CD4-positive, alpha-beta T cell treated with Interleukin-6 for 4 hours (primary cell): ENCODE measurements around the gene TMC2.

Source experiments
- DNase-seq: peaks from one replicate; pipeline ENCODE4 v3.0.0-alpha.2; 2020; ENCODE audit warnings: mixed read lengths

The TMC2 gene

DNA sequence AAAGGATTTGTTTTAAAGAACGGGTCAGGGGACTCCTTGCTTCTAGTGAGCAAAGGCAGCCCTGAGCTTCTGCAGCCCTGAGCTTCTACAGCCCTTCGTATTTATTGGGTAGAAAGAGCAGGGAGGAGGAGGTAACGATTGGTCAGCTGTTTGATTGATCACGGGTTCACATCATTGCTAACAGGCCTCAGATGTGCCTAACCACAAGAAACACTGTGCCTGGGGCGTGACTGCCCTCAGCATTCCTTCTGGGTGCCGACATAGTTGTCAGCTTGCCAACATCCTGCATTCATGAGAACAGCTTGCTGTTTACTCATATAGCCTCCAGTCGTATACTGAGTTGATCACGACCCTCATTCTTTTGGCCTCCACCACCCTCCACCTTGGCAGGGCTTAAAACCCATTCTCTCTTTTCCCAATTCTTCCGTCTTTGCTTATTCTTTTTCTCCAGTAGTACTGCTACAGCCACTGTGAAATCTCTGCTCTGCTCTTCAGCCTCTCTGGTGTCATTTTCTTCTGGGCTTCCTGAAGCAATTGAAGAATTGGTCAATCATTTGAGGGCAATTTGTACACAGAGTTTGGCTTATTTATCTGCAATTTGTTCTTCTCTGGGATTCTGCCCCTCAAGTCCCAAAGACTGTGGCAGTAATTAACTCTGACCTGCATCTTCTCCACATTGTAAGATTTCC is 90.6 kb downstream of the TMC2 start:
- DNase-seq: no peak

DNA sequence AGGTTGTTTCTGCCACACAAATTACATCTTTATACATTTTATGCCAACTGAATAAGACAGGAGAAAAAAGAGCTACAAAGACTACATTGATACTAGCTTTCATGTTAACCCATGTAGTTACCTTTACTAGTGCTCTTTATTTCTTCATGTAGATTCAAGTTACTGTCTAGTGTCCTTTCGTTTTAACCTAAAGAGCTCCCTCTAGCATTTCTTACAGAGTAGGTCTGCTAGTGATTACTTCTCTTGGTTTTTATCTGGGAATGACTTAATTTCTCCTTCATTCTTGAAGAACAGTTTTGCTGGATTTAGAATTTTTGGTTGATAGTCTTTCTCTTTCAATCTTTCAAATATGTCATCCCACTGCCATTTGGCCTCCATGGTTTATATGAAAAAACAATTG is 94.9 kb downstream of the TMC2 start:
- DNase-seq: no peak

- DNase-seq: no peak
These were observed 97.0 kb downstream of the TMC2 start for GRCh38 chr20:2633381-2633780.

- no peak for DNase-seq
These were observed 100.9 kb downstream of the TMC2 start for GRCh38 chr20:2637246-2637645.

- no peak for DNase-seq
These were observed 103.9 kb downstream of the TMC2 start for GRCh38 chr20:2640260-2640659.

DNA sequence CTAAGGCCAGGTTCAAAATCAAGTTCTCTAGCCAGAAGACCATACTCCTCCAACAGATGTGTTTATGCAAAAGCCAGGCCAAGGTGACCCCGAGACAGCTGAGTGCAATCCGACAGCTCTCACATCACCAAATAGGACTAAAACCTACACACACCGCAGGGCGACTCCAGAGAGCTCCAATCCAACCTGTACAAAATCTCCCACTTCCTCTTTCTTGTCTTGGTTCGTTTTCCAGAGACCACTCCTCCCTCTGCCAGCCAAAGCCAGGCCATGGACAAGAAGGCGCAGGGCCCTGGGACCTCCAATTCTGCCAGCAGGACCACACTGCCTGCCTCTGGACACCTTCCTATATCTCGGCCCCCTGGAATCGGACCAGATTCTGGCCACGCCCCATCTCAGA is 104.5 kb downstream of the TMC2 start:
- no peak for DNase-seq

DNA sequence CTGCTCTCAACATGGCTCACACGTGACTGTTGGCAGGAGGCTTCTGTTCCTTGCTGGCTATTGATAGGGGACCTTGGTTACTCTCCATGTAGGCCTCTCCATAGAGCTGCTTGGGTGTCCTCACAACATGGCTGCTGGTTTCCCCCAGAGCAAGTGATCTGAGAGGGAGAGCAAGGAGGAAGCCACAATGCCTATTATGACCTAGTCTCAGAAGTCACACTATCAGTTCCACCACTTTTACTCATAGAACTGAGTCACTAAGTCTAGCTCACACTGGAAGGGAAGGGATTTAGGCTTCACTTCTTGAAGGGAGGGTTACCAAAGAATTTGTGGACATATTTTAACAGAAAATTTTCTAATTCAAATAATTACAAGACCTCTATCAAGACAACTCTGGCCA is 107.3 kb downstream of the TMC2 start:
- no peak for DNase-seq

- peak; percentile 95 for DNase-seq
These were observed 115.7 kb downstream of the TMC2 start, which contains the start of gene NOP56 for GRCh38 chr20:2651772-2652723. Gene NOP56, plus strand, starts transcription at chr20:2652632. Its CDS starts 29 bp downstream, at chr20:2652661.

DNA sequence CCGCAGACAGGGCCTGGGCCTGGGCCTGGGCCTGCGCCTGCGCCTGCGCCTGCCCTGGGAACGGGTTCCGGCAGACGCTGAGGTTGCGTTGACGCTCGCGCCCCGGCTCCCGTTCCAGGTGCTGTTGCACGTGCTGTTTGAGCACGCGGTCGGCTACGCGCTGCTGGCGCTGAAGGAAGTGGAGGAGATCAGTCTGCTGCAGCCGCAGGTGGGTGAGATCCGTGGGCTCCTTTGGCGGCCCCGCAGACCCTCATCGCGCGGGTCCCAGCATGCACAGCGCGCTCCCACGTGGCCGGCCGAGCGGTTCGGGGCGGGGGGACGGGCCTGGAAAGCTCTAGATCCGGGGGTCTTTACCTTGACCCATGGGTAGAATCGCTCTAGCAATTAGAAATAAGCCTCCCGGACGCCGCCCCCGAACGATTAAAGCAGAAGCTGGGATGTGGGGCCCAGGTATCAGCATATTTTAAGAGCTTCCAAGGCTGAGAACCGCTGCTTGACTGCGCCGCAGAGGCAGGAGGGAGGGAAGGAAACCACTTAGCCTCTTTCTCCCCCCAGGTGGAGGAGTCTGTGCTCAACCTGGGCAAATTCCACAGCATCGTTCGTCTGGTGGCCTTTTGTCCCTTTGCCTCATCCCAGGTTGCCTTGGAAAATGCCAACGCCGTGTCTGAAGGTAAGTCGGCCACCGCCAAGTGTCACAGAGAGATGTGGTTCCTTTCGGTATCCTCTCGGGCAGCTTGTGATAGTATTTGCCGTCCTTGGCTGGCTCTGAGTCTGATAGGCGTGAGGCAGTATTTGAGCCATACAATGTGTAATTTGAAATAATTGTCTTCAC is 116.6 kb downstream of the TMC2 start:
- DNase-seq: peak; percentile 30

- no peak for DNase-seq
These were observed 117.4 kb downstream of the TMC2 start for GRCh38 chr20:2653556-2654383.

GRCh38 chr20:2654384-2654822 is 118.0 kb downstream of the TMC2 start:
- DNase-seq: no peak

- DNase-seq: no peak
These were observed 118.5 kb downstream of the TMC2 start for GRCh38 chr20:2654831-2655230.

DNA sequence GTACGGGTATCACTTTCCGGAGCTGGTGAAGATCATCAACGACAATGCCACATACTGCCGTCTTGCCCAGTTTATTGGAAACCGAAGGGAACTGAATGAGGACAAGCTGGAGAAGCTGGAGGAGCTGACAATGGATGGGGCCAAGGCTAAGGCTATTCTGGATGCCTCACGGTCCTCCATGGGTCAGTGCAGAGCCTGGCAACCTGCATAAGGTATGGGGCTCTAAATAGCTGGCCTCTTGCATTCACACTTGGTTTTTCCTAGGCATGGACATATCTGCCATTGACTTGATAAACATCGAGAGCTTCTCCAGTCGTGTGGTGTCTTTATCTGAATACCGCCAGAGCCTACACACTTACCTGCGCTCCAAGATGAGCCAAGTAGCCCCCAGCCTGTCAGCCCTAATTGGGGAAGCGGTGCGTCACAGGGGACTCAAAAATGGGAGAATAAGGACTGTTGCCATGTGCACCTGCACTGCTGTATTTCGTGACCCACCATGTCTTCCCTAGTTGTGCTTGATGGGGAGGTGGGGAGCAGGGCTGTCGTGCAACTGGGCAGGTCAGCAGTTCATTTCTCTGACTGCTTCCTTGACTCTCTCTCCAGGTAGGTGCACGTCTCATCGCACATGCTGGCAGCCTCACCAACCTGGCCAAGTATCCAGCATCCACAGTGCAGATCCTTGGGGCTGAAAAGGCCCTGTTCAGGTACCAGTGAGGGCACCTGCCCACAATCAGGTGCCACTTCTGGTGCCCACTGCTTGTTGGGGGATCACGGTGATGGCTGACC is 119.2 kb downstream of the TMC2 start:
- DNase-seq: no peak

- no peak for DNase-seq
These were observed 120.2 kb downstream of the TMC2 start for GRCh38 chr20:2656471-2657117.

DNA sequence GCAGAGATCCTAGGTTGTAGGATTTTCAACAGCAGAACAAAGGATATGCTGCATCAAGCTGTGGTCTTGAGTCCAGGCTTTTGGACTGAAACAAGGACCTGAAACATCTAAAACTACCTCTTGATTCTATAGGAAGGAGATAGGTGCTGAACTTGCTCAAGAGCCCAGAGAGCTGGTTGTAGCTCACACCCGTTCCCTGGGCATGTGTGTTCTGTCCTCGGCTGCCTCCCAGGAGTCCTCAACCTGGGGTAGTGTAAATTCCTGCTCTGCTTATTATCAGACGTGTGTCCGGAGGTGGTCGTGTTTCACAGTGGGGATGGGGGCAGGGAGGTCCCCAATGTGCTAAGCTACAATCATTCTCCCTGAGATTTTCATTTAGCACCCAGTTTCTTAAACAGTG is 120.9 kb downstream of the TMC2 start:
- DNase-seq: no peak

DNA sequence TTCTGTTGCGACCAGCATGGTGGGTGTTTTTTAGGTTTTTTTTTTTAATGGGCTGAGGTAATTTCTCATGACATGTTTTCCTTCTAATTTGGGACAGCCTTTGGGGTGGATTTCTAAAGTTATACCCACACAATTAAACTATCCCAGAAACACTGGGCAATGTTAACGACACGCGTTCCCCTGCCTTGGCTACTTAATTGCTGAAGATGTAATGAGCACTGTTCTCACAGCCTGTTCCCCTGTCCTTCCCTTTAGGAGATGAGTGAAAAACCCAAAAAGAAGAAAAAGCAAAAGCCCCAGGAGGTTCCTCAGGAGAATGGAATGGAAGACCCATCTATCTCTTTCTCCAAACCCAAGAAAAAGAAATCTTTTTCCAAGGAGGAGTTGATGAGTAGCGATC is 121.3 kb downstream of the TMC2 start:
- no peak for DNase-seq

GRCh38 chr20:2658414-2659354 is 122.3 kb downstream of the TMC2 start:
- no peak for DNase-seq

- DNase-seq: no peak
These were observed 123.2 kb downstream of the TMC2 start for GRCh38 chr20:2659547-2659946.

DNA sequence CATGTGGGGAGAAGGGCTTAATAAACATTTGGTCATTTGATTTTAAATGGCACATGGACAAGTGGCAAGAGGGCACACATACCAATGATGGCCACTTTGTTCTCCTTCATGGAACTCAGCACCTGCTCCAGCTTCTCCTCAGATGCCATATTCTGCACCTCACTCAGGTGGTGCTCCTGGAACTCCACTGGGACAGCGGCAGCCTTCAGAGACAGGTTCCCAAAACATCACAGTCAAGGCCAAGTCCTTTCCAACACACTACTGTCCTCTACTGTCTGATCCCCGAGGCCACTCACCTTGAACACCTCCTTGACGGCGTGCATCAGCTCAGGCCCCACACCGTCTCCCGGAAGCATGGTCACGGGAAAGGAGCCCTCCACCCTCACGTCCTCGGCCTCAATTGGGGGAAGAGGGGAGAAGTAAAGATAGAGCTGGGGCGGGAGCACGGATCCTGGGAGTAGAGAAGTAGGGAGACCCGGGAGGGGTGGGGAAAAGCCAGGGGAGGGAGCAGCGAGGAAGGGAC is 127.1 kb downstream of the TMC2 start:
- no peak for DNase-seq
